NCI-H2107 treated with DMSO at 0.1 percent for 48 hours (cell line): ENCODE data around the gene ZSCAN32.

Experiments
- DNase-seq: peaks from one replicate; lab custom pipeline; 2025; ENCODE audit not compliant: unreplicated experiment; lab: John Stamatoyannopoulos, UW

ZSCAN32 gene

GRCh38 chr16:3400779-3401688 is at the start of gene ZSCAN32, which contains the start of gene ZNF174:
ZSCAN32 (minus strand) TSS chr16:3401004; CDS start chr16:3397557, 3,447 bp downstream.
ZNF174 (plus strand) TSS chr16:3401215; CDS start chr16:3402005, 790 bp downstream.
- peak; percentile 96 for DNase-seq

GRCh38 chr16:3444032-3444388 is 43.2 kb upstream of the ZSCAN32 start:
- no peak for DNase-seq

- peak; percentile 85 for DNase-seq
Measured at GRCh38 chr16:3443108-3444031, 42.6 kb upstream of the ZSCAN32 start, which contains the start of the genes NAA60 and ZNF597. NAA60 (plus strand) TSS chr16:3443680; CDS start chr16:3476228, 32,548 bp downstream. ZNF597 (minus strand) TSS chr16:3443504; CDS start chr16:3443153, 351 bp downstream.

- no peak for DNase-seq
Measured at GRCh38 chr16:3439637-3440036, 38.8 kb upstream of the ZSCAN32 start.

GRCh38 chr16:3434373-3434772 is 33.6 kb upstream of the ZSCAN32 start:
- DNase-seq: no peak

GRCh38 chr16:3431779-3432219 is 31.0 kb upstream of the ZSCAN32 start:
- DNase-seq: no peak

- DNase-seq: no peak
Measured at GRCh38 chr16:3413730-3414379, 13.1 kb upstream of the ZSCAN32 start.

- DNase-seq: no peak
Measured at GRCh38 chr16:3408561-3409197, 7.9 kb upstream of the ZSCAN32 start.

GRCh38 chr16:3401719-3402397 is 1.1 kb upstream of the ZSCAN32 start:
- peak; percentile 5 for DNase-seq

- no peak for DNase-seq
Measured at GRCh38 chr16:3400446-3400778, 392 bp downstream of the ZSCAN32 start.

- peak; percentile 32 for DNase-seq
Measured at GRCh38 chr16:3389663-3390338, 11.0 kb downstream of the ZSCAN32 start.

- DNase-seq: no peak
Measured at GRCh38 chr16:3388325-3388724, 12.5 kb downstream of the ZSCAN32 start.

- no peak for DNase-seq
Measured at GRCh38 chr16:3383045-3383448, 17.8 kb downstream of the ZSCAN32 start.

GRCh38 chr16:3377917-3378316 is 22.9 kb downstream of the ZSCAN32 start:
- DNase-seq: no peak

GRCh38 chr16:3375680-3376079 is 25.1 kb downstream of the ZSCAN32 start:
- DNase-seq: no peak

- DNase-seq: no peak
Measured at GRCh38 chr16:3369073-3369472, 31.7 kb downstream of the ZSCAN32 start.

- peak; percentile 90 for DNase-seq
Measured at GRCh38 chr16:3364774-3365427, 35.9 kb downstream of the ZSCAN32 start.

GRCh38 chr16:3363793-3364192 is 37.0 kb downstream of the ZSCAN32 start:
- DNase-seq: no peak

GRCh38 chr16:3362931-3363330 is 37.9 kb downstream of the ZSCAN32 start:
- no peak for DNase-seq
